Hematopoietic multipotent progenitor cell treated with erythropoietin and hydrocortisone succinate and interleukin-3 and kit ligand, for 6 days (in vitro differentiated cells): ENCODE measurements around the gene ALG2.

ENCODE experiments used
- DNase-seq: peaks from one replicate; pipeline ENCODE4 v3.0.0-alpha.2; 2015

Gene ALG2

DNA sequence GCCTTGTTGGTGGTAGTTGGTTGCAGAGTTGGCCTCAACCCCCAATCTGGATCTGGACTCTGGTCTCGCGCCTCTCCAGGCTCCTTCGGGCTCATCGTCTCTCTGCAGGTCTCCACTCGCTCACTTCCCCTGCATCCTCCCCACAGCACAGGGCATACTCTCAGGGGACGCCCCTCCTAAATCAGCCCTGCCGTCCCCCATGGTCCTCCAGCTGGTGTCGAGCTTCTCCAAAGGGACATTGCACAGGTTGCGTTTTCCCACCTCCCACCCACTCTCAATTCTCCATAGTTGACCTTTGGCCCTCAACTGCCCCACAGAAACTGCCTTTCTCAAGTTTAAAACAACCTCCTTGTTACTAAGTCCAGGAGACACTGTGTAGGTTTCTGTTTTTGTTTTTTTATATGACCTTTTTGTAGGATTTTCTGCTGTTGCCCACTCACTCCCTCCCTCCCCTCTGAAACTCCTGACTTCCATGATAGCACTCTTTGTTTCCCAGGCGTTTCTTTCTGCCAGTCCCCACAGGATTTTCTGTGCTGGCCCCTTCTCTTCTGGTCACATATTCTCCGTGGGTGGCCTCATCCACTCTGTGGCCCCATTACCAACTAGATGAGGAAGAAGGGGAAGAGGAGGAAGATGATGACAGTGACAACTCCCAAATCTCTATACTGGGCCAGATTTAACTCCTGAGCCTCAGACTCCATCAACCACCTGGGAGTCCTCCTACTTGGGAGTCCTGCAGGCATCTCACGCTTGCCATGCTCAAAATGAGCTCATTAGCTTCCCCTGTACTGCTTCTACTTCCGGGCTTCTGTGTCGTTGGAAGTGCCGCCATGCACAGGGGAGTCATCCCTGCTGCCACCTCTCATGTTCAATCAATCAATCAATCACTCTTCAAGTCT lies 50.3 kb downstream of the ALG2 start:
- no peak for DNase-seq

DNA sequence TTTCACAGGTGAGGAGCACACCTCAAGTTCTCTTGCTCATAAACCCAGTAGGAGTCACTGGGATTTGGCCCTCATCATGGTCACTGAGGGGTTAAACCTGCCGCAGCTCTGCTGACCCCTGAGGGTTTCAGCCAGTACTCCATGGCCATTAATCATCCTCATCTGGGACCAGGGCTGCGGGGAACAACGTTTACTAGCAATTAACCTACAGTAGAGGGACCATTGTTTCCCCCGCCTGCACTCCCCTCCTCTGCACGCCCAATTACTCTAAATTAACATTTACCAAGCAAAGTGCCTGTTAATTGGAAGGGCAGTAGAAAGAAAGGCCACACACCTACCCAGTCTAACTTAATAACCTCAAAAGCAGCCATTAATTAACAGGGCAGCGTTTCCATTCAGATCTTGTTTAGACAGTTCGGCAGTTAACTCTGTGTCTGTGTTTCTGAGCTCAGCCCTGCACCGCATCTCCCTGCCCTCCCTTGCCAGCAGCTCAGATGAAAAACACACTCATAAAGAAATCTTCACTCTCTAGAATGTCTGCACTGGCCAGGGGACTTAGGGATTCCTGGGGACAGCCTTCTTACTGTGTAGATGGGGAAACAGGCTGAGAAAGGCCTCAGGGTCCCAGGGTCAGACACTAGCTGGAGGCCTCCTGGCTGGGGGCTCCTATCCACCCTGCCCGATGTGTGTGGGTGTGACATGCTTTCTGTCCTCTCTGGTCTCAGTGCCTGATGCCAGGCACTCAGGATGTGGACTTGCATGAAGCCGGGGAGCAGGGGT lies 51.6 kb downstream of the ALG2 start:
- DNase-seq = no peak

DNA sequence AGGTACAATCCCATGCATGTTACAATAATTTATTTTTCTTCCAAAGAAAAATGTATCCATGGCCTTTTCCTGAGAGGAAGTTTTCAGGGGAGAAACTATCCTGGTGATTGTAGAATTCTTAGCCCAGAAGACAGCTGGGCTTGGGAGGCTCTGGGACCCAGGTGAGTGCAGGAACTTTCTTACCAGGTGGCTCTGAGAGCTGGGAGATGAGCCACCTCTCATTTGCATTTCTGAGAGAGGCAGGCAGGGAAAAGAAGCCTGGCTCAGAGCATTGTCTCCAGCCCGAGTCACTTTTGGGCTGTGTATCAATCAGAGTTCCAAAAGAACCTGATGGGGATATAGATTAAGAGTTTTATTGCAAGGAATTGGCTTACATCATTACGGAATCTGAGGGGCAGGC lies 52.7 kb downstream of the ALG2 start:
- no peak for DNase-seq

DNA sequence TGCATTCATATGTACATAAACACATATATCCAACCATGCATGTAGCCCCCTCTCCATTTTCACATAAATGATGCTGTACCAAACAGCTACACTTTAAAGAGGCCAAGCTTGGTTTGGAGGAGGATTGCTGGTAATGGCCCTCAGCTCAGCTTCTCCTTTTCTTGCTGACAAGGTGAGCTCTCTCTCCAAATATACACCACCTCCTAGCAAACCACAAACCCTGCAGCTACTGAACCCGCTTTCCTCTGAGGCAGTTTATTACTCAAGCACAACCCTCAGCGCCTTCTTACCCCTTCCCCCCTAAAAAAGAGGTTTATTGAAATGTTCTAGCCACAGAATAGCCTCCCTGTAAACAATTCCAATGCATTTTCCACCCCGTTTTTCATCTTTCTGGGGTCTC lies 54.0 kb downstream of the ALG2 start:
- peak; percentile 8 for DNase-seq

DNA sequence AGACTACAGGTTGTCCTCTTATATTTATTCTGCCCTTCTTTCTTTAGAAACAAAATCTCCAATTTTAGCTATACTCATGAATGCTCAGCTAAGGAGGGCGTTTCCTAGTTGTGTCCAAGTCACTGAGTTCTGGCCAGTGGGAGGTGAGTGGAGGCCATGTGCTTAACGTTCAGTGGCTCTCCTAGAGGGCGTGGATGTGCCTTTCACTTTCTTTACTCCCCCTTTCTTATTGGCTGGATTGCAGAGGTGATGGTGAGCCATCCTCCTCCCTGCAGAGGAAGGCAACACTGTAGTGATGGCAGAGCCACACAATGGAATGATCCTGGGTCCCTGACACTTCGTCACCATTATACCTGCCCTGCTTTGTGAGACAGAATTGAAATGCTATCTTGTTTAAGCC lies 54.6 kb downstream of the ALG2 start:
- DNase-seq = peak; percentile 9
